GM21737 (cell line): ENCODE data around the gene RBFA.
"Not testable (repeated sequence)": the region's sequence is repeated elsewhere in the genome, so short reads cannot be mapped to it uniquely, and the experiment has no call there.

Source experiments
- ATAC-seq: cut with Tn5 transposase; IDR thresholded peaks from one replicate; pipeline ENCODE4 v1.9.1; 2021; ENCODE audit warnings: mild to moderate bottlenecking, moderate library complexity; ENCODE audit not compliant: unreplicated experiment

RBFA gene

DNA sequence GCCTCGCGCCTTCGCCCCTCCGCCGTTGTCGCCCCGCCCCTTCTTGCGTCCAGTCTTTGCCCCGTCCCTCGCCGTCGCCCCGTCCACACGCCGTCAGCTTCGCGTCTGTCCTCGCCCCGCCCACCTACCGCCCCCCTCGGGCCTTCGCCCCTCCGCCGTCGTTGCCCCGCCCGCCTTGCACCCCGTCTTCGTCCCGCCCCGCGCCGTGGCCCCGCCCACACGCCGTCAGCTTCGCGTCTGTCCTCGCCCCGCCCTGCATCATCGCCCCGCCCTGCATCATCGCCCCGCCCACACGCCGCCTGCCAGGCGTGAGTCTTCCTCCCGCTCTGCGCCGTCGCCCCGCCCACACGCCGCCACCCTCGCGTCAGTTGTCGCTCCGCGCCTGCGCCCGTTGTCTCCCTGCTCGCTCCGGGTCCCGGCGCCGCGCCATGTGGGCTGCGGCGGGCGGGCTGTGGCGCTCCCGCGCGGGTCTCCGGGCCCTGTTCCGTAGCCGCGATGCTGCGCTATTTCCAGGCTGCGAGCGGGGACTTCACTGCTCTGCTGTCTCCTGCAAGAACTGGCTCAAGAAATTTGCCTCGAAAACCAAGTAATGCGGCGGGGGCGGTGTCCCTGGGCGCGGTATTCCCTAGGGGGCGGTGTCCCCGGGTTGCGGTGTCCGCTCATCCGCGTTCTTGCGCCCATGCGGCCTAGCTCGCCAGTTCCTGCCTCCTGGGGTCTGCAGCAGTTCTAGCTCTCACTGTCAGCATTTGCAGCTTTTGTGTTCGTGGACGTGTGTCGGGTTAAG, at the start of gene RBFA:
Gene RBFA (plus strand): TSS at position 367 of the 784 bp plus-strand sequence. CDS start 62 bp downstream, at position 429.
- ATAC-seq = peak; percentile 73

GRCh38 chr18:79985172-79985571, 49.1 kb upstream of the RBFA start:
- ATAC-seq = no peak

- ATAC-seq = no peak
Observed at GRCh38 chr18:79986726-79987125, 47.5 kb upstream of the RBFA start.

GRCh38 chr18:79987566-79987965, 46.7 kb upstream of the RBFA start:
- no peak for ATAC-seq

DNA sequence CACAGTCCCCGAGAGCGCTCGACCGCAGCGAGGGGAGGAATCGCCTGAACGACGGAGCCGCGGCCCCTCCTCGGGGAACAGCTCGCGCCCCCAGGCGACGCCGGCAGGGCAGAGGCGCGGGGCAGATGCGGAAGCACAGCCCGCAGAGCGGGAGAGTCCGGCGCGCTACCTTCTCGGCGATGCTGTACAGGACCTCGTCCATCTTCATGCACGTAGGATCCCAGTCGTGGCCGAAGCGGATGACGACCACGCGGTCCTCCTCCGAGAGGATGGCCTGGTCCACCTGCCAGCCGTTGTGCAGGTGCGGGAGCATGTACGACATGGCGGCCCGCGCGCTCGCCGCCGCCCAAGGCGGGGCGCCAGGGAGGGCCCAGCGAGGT, 46.2 kb upstream of the RBFA start:
- ATAC-seq = peak; percentile 70

DNA sequence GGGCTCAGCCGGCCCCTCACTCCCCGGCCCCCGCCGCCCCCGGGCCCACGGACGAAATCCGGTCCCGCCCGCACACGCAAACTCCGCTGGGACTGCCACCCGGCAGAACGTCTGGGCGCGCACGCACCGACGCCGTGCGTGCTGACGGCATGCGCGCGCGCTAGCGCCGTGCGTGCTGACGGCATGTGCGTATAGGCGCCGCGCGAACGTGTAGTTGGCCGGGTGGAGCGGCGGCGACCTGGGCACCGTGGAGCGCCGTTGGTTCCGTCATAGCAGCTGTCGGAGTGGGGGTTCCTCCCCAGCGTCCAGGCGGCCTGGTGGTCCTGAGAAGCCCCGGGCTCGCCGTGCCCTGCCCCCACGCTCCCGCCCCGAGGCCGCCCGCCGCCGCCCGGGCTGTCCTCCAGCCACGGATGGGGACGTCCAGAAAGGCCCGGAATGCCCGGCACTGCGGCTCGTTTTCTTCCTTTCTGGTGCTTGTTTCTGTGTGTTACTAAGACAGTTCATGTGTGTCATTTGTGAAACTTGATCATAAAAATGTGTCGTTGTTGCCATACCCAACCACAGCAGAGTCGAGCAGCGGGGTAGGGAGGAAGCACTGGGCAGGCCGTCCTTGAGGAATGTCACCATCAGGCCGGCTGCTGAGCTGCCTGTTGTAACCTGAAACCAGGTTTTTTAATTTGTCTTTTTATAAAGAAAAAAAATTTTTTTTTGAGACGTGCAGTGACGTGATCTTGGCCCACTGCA, 45.6 kb upstream of the RBFA start, which contains the start of gene TXNL4A:
Gene TXNL4A (minus strand): TSS at position 113 of the 744 bp plus-strand sequence. CDS start 171 bp downstream, outside the sequence.
- peak; percentile 94 for ATAC-seq

GRCh38 chr18:79989195-79989497, 45.1 kb upstream of the RBFA start:
- ATAC-seq = no peak

GRCh38 chr18:79991494-79991893, 42.7 kb upstream of the RBFA start:
- no peak for ATAC-seq

- not testable (repeated sequence) for ATAC-seq
Observed at GRCh38 chr18:79999701-80000100, 34.5 kb upstream of the RBFA start.

DNA sequence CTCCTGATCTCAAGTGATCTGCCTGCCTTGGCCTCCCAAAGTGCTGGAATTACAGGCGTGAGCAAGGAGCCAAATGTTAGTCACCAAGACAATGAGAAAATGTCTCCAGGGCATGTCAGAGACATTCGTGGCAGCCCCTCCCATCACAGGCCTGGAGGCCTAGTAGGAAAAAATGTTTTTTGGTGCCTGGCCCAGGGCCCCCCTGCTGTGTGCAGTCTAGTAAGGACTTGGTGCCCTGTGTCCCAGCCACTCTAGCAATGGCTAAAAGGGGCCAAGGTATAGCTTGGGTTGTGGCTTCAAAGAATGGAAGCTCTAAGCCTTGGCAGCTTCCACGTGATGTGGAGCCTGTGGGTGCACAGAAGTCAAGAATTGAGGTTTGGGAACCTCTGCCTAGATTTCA, 33.4 kb upstream of the RBFA start:
- ATAC-seq = no peak

DNA sequence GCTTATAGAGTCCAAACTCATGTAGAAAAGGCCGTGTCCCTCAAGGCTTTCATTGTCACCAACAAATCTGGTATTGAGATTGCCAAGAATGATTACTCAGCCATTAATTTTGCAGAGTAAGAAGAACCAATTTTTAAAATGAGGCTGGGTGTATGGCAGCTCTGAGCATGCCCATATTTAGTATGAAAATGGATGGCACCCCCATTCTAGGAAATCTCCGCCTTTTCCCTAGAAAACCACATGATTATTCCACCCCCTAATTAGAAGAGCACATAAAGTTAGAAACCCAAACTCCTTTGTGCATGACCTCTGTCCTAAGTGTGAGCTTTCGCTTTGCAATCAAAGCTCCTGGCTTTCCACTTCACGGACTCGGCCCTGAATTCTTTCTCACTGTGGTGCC, 31.8 kb upstream of the RBFA start:
- ATAC-seq = no peak

- ATAC-seq = no peak
Observed at GRCh38 chr18:80004600-80005342, 29.5 kb upstream of the RBFA start.

- ATAC-seq = no peak
Observed at GRCh38 chr18:80006724-80007123, 27.5 kb upstream of the RBFA start.

DNA sequence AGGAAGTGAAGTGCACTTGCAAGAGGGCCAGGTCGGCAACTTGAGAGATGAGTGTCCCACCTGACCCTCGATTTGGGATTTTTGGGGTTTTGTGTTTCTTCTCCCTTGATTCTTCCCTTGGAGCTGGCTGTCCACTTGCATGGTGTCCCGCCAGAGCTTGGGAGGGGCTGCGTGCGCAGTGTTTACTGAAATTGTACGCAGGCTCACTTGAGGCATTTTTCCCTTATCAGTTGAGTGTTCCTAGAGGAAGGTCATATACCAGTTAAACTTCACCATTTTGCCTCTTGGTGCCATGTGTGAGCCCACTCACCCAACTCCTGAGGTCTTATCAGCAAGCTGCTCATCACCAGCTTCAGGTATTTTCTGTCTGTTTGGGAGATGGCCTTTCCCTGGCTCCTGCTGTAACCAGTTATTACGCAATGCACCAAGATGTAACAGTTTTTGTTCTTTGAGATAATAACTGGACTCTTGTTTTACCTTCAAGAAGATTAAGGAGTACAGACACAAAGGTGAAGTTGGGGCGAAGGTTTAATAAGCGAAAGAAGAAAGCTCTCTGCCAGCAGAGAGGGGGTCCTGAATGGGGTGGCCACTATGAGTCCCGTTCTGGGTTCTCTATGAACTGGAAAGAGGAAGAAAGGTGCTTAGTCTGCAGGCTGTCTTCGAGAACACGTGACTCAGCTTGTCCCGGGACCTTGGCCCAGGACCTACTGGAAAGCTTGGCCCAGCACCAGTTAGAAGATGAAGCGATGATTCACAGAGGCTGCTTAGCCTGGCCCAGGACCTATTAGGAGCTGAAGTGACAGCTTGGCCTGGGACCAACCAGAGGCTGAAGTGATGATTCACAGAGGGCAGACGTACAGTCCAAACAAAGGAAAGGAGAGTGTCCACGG, 24.3 kb upstream of the RBFA start:
- no peak for ATAC-seq

DNA sequence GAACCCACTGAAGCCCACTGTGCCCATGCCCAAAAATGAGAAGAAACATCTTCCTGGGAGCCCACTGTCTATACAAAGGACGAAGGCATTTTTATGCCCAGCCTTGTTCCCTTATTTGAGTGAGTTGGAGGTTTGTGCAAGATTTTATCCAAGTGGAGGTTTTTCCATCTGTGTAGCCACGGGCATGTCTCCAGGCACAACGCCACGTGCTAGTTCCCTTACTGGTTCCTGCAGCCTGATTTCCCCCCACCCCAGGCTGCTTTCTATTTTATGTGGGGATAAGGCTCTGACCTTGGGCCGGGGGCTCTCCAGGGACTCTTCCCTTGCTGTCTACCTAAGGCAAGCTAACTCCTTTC, 23.7 kb upstream of the RBFA start:
- no peak for ATAC-seq

DNA sequence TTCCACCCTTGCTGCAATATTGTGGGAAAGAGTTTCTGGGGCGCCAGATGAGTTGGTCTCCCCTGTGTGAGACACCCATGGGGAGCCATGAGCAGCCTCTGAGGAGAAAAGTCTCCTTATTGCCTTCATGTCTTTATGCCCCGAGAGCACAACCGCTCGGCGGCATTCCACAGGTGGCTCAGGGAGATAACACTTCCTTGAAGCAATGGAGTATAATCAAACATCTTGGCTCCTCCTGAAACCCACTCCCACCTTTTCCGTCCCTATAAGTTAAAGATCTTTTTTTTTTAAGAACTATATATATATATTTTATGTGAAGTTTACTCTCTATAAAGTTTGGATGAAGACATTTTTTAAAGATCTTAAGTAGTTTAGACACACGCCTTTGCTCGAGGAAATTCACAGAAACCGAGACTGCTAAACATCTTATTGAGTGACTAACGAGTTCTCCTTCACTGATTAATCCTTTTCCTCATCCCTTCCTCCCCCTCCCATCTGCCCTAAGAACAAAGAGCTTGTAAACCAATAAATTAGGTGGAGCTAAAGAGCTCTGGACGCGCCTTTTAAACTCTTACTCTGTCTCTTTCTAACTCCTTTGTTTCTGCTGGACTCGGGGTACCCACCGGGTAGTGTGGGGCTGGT, 22.6 kb upstream of the RBFA start:
- ATAC-seq = not testable (repeated sequence)

DNA sequence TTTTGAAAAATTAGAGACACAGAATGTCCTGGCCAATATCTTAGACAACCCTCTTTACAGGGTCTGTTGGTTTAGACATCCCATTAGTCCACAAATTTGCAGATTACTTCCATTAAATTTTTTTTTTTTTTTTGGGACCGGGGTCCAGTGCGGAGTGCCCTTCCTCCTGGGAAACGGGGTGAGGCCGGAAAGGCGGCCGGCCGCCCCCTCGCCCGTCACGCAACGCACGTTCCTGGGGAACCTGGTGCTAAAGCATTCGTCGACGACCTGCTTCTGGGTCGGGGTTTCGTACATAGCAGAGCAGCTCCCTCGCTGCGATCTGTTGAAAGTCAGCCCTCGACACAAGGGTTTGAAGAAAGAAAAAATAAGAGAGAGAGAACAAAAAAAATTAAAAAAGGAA, 21.5 kb upstream of the RBFA start:
- no peak for ATAC-seq

DNA sequence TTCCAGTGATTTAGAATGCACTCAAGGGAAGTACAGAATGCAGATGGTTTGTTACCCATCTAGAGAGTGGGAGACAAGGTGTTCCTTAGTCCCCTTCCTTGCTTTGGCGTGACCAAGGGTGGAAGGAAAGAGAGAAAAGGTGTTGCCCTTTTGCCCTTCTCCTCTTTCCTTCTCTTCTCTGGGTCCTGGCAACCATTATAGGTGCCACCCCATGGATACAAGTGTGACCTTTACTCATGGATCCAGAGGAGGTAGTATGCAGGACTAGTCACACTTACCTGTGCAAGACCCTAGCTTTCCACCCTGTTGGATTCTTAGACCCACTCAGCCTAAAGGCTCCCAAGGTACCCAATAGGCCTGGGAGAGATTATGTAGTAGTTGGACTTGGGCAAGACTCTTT, 11.6 kb upstream of the RBFA start:
- ATAC-seq = no peak

- ATAC-seq = no peak
Observed at GRCh38 chr18:80023173-80023572, 11.1 kb upstream of the RBFA start.

DNA sequence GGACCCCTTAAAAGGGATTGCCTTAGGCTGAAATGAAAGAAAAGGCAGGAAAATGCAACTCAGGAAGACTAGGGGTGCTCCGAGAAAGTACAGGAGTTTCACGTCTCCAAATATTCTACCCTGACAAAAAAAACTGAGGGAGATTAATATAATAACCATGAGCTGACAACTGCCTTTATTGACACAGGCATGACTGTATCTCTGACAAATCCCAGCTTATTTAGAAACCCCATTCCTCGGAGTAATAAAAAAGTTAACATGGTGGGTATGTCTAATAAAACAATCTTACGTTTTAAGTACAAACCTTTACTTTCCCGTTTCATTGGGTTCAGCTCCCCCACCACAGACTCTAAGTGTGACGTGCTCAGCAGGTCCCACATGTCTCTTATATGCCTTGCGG, 7.9 kb upstream of the RBFA start:
- ATAC-seq = no peak
